NCI-H446 (cell line): ENCODE data around the gene PRAC2.
A peak's percentile ranks its signal among the peaks of the same experiment; 100 is the strongest.

Experiments
- DNase-seq, 2 experiments: peaks; one replicate each; lab custom pipeline; 2025; lab: John Stamatoyannopoulos, UW

The PRAC2 gene

GRCh38 chr17:48755356-48755755 lies 32.4 kb downstream of the PRAC2 start:
- DNase-seq: no peak

DNA sequence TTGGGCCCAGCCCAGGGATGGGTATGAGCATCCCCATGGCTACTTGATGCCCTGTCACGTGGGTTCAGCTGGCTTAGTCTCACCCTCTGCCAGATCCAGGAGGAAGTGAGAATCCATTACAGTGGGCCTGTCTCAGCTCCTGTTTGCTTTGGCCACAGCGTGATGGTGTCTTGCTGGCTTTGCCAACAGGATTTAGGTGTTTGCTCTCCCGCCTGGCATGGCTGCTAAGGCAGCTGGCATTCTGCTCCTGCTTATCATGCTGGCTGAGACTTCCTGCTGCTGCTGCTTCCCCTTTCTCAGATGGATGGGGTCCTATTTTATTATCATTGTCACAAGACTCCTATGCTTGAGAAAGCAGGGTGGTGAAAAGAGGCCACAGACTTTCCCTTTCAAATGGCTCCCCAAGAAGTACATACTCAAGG lies 33.9 kb downstream of the PRAC2 start:
- DNase-seq: peak; percentile 4 to 9

GRCh38 chr17:48757524-48757961 lies 34.6 kb downstream of the PRAC2 start:
- DNase-seq: no peak

DNA sequence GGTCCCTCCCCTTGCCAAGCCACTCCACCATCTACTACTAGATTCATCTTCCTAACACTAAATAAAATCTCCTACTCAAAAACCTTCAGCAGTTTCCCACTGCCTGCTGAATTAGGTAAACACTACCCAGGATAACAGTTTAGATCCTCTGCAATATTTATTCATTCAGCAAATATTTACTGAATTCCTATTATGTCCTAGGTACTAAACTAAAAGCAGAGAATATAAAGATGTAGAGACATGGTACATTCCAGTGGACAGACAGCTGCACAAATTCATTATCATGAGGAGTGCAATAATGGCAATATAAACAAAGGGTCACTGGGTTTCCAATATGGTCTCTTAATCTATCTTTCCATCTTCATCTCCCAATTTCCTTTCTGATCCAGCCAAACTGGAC lies 36.3 kb downstream of the PRAC2 start:
- no peak for DNase-seq

DNA sequence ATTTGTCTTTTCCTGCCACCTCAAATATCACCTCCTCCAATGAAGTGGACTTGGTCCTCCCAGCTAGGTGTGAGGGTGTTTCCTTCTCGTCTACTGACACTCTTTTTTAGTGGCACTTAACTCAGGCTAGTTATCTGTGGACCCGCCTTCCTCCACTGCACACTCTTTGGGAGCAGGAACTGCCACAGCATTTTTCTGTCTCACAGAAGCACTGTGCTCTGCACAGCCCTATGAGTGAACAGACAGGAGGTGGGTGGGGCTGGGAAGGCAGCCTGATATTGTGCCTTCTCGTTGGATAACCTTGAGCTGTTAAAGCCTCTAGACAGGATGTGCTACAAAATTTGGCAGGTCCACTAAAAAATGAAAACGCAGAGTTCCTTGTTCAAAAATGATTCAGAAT lies 37.4 kb downstream of the PRAC2 start:
- DNase-seq: no peak

GRCh38 chr17:48761114-48761513 lies 38.1 kb downstream of the PRAC2 start:
- DNase-seq: no peak

DNA sequence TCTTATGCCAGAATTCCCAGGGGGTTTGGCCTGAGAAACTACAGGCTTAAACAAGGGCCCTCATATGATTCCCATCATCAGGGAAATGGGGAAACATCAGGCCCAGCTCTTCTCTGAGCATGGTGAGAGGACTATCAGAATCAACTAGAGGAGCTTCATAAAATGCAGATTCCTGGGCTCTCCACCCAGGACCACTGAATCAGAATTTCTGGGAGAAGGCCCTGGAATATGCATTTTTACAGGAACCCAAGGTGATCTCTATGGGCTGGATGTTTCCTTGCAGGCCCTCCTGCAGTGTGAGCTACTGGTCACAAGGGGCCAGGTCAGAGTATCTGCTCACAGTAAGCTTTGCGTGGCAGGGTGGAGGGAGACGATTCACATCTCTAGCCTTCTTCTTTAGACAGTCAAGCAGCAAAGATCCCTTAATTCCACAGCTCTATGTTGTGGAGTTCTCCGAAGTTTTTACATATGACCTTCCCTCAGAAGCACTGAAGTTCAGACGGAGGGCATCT lies 44.3 kb downstream of the PRAC2 start:
- DNase-seq: no peak

DNA sequence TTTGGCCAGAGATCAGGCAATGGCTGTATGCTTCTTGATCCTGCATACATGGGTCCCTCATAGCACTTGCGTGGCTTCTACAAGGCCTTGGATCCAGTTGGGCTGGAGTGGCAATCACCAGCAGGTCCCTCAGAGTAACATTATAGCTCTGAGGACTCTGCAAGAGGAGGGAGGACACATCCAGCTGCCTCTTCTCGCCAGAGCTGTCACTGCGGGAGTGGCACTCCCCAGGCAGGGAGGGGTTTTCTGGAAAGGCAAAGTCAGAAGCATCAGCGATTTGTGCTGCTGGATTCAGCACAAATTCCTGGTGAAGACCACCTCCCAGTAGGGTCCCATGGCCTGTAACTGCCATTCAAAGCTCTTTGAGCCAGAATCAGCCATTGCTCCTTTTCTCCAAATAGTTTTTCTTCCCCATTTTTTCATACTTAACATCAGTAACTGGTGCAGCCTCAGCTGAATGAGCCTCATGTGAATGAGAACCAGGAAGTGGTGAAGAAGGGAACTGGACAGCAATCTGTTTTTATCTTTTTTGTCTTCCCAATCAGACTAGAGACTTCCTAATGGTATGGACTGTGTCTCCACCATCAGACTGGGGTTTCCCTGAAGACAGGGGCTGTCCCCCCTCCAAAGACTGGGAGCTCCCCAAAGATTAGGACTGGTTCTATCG lies 46.2 kb downstream of the PRAC2 start:
- no peak for DNase-seq

GRCh38 chr17:48770954-48771353 lies 48.0 kb downstream of the PRAC2 start:
- DNase-seq: no peak

GRCh38 chr17:48773245-48773644 lies 50.3 kb downstream of the PRAC2 start:
- no peak for DNase-seq
